ENCODE measurements around the gene MRAP. TPM values are rescaled to one million over a fixed set of nuclear protein-coding genes. Genes with fewer than 3 reads are reported as not detected.

The MRAP gene
- total RNA-seq, 1 experiment from 2014 or later: not detected

DNA sequence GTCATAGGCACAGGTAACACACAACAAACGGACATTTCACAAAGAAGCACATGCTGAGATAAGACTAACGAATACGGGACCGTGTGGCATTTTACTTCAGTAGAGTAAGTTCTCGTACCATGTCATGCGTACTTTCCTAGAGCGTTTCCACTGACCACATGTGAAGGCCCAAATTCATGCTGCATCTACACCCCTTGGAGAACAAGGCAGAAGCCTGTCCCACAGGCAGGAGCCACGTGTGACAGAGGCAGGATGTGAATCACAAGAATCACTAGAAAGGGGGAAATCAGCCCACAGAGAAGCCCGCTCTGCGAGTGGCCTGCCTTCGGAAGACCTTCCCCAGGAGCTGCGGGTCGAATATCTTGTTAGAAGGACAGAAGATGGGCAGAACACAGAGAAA is 52.3 kb downstream of the MRAP start:
- BruUV-seq (replicated peaks): no TSS peak
- H3K9me3 Mint-ChIP-seq (ENCODE audit: low read depth, unreplicated experiment): no peaks in the 10 kb centered on the region
- no peak overlapping the region for H3K4me3 Mint-ChIP-seq (ENCODE audit: low read depth, unreplicated experiment)
- H3K4me1 Mint-ChIP-seq (ENCODE audit: low read depth, unreplicated experiment): no peaks in the 10 kb centered on the region
- no peak for DNase-seq
- no peak overlapping the region for H3K27ac Mint-ChIP-seq (ENCODE audit: unreplicated experiment)
- H3K36me3 Mint-ChIP-seq (ENCODE audit: insufficient read depth, unreplicated experiment): peaks cover 26% of the 10 kb centered on the region
- H3K27me3 Mint-ChIP-seq (ENCODE audit: unreplicated experiment): no peaks in the 10 kb centered on the region
- CTCF ChIA-PET: no interaction called here
- intact Hi-C loops (cut with micrococcal nuclease; ENCODE audit: unreplicated experiment): no loop called here
- TF ChIP-seq, protein P1, sequence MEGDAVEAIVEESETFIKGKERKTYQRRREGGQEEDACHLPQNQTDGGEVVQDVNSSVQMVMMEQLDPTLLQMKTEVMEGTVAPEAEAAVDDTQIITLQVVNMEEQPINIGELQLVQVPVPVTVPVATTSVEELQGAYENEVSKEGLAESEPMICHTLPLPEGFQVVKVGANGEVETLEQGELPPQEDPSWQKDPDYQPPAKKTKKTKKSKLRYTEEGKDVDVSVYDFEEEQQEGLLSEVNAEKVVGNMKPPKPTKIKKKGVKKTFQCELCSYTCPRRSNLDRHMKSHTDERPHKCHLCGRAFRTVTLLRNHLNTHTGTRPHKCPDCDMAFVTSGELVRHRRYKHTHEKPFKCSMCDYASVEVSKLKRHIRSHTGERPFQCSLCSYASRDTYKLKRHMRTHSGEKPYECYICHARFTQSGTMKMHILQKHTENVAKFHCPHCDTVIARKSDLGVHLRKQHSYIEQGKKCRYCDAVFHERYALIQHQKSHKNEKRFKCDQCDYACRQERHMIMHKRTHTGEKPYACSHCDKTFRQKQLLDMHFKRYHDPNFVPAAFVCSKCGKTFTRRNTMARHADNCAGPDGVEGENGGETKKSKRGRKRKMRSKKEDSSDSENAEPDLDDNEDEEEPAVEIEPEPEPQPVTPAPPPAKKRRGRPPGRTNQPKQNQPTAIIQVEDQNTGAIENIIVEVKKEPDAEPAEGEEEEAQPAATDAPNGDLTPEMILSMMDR (IDR thresholded peaks at IDR 0.05; ENCODE audit: unreplicated experiment): no peak

DNA sequence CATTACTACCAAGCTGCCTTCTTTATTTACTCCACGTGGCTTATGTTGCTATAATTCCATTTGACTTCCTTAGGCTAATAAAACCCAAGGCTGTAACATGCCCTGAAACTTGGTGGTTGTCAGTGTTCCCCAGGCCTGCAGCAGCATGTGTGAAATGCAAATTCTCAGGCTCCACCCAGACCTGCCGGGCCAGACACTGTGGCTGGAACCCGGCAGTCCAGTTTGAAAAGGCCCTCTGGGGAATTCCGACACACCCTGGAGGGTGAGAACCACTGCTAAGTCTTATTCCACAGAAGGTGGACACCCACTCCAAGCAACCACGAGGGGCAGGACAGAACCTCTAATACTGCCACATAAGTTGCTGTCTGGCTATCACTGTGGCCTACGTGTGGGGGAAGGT is 52.8 kb downstream of the MRAP start:
- Mint-ChIP-seq H3K9me3 (ENCODE audit: low read depth, unreplicated experiment) (no peaks in the 10 kb centered on the region), H3K36me3 (ENCODE audit: insufficient read depth, unreplicated experiment) (peaks cover 21% of the 10 kb centered on the region), H3K4me3 (ENCODE audit: low read depth, unreplicated experiment) (no peak overlapping the region), H3K27me3 (ENCODE audit: unreplicated experiment) (no peaks in the 10 kb centered on the region), H3K27ac (ENCODE audit: unreplicated experiment) (no peak overlapping the region), H3K4me1 (ENCODE audit: low read depth, unreplicated experiment) (no peaks in the 10 kb centered on the region)
- no TSS peak for BruUV-seq (replicated peaks)
- intact Hi-C loops (cut with micrococcal nuclease; ENCODE audit: unreplicated experiment): no loop called here
- DNase-seq: no peak
- CTCF ChIA-PET: no interaction called here
- TF ChIP-seq, protein P1 (IDR thresholded peaks at IDR 0.05; ENCODE audit: unreplicated experiment): no peak

DNA sequence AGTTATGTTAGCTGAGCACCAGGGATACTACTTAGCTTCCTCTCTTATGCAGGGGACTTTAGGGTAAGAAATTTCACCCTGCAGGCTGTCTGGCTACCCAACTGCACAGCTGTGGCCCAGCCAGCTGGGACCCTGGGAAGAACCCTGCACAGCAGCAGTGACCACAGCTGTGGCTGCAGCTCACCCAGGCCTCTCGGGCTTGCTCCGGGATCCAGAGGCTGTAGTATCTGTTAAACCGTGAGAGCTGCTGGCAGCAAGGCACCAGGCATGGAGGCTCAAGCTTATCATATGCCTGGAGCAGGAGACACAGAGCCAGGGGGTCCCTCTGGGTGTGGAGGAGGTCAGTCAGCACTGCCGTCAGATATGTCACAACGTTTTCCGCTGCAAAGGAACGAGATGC is 53.9 kb downstream of the MRAP start:
- no TSS peak for BruUV-seq (replicated peaks)
- intact Hi-C loops (cut with micrococcal nuclease; ENCODE audit: unreplicated experiment): no loop called here
- H3K36me3 Mint-ChIP-seq (ENCODE audit: insufficient read depth, unreplicated experiment): peaks cover 17% of the 10 kb centered on the region

DNA sequence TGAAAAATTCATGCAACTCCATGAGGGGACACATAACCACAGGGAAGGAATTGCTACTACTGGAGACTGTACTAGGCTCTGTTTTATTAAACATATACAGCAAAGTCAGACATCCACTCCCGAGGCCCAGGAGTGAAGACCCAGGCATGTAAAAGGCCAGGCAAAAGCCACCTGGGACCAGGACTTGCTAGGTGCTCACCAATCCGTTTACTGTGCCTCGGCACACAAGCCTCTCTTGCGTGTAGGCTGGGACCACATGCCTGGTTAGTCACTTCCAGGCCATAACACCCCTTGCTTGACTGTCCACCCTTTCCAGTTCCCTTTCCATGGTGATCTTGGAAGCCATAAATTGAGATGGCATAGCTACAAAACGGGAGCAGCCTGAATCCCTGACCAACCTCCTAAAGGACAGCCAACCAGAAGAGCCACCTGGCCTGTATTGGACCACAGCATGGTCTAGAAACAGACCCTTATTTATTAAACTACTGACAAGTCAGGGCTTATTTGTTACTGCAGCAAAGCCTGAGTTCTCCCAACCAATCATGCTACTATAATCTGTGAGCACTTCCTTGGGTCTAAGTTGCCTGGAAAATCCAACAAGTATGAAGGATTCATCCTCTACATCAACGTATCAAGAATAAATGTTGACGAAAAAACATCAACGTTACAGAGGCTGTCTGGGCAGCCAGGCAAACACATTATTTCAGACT is 54.5 kb downstream of the MRAP start:
- Mint-ChIP-seq H3K4me1 (ENCODE audit: low read depth, unreplicated experiment) (no peaks in the 10 kb centered on the region), H3K27ac (ENCODE audit: unreplicated experiment) (no peak overlapping the region), H3K9me3 (ENCODE audit: low read depth, unreplicated experiment) (no peaks in the 10 kb centered on the region), H3K27me3 (ENCODE audit: unreplicated experiment) (no peaks in the 10 kb centered on the region), H3K36me3 (ENCODE audit: insufficient read depth, unreplicated experiment) (peaks cover 16% of the 10 kb centered on the region), H3K4me3 (ENCODE audit: low read depth, unreplicated experiment) (no peak overlapping the region)
- CTCF ChIA-PET: no interaction called here
- intact Hi-C loops (cut with micrococcal nuclease; ENCODE audit: unreplicated experiment): no loop called here
- no peak for DNase-seq
- TF ChIP-seq, protein P1 (IDR thresholded peaks at IDR 0.05; ENCODE audit: unreplicated experiment): no peak
- BruUV-seq (replicated peaks): no TSS peak

More for the DNA sequence above, 53.9 kb downstream of the MRAP start:
- no peak for DNase-seq
- CTCF ChIA-PET: no interaction called here
- H3K27me3 Mint-ChIP-seq (ENCODE audit: unreplicated experiment): no peaks in the 10 kb centered on the region
- no peak overlapping the region for H3K27ac Mint-ChIP-seq (ENCODE audit: unreplicated experiment)
- no peaks in the 10 kb centered on the region for H3K9me3 Mint-ChIP-seq (ENCODE audit: low read depth, unreplicated experiment)
- TF ChIP-seq, protein P1 (IDR thresholded peaks at IDR 0.05; ENCODE audit: unreplicated experiment): no peak
- no peaks in the 10 kb centered on the region for H3K4me1 Mint-ChIP-seq (ENCODE audit: low read depth, unreplicated experiment)
- H3K4me3 Mint-ChIP-seq (ENCODE audit: low read depth, unreplicated experiment): no peak overlapping the region
